H1 (cell line): ENCODE data around the gene CACNA2D1. TPM values are rescaled to one million over a fixed set of nuclear protein-coding genes. Genes with fewer than 3 reads are reported as not detected.

Source experiments
- ATF3 ChIP-seq: IDR thresholded peaks from 2 replicates; pipeline ENCODE4 v1.6.1; 2011; ENCODE audit warnings: low read depth, mild to moderate bottlenecking, low read length; ENCODE audit not compliant: insufficient read depth
- CREB1 ChIP-seq: IDR thresholded peaks from 2 replicates; pipeline ENCODE4 v1.6.1; 2012; ENCODE audit warnings: inconsistent platforms
- CTBP2 ChIP-seq: IDR thresholded peaks from 2 replicates; pipeline ENCODE4 v1.7.0; 2011; ENCODE audit warnings: borderline replicate concordance, mild to moderate bottlenecking, moderate library complexity, mixed read lengths, low read length; ENCODE audit not compliant: insufficient read depth, insufficient read length
- SP1 ChIP-seq: IDR thresholded peaks from 2 replicates; pipeline ENCODE4 v1.6.1; 2011; ENCODE audit warnings: low read depth, low read length
- polyA plus RNA-seq, 7 experiments: library from polyadenylated mRNA; depleted of rRNA in 3 of 7; stranded (reverse) in 5 of 7; unstranded in 2 of 7; fragments of >200 nt in 5 of 7; fragments of 200-250 nt in 2 of 7; gene quantifications; 1 replicate in 5 of 7; 2 replicates in 1 of 7; 4 replicates in 1 of 7; pipeline versions ENCODE4 v1.2.1 to v1.2.3, GENCODE V29; 2011 to 2013; ENCODE audit warnings: missing spikeins in 2 of 7, mixed read lengths in 2 of 7
- total RNA-seq: library from RNA; stranded (reverse); fragmentation: NEBNext Ultra II Directional; extraction: Animal tissue kit (Norgen Biotek cat#: 25700); gene quantifications from 2 replicates; pipeline ENCODE4 v1.2.1, GENCODE V29; 2021

Gene CACNA2D1
- total and polyA plus RNA-seq, 2 of the 8 experiments (the other 6 are each of a cell fraction or from before 2014, with no cell fraction given): 4.3 to 27.3 TPM

DNA sequence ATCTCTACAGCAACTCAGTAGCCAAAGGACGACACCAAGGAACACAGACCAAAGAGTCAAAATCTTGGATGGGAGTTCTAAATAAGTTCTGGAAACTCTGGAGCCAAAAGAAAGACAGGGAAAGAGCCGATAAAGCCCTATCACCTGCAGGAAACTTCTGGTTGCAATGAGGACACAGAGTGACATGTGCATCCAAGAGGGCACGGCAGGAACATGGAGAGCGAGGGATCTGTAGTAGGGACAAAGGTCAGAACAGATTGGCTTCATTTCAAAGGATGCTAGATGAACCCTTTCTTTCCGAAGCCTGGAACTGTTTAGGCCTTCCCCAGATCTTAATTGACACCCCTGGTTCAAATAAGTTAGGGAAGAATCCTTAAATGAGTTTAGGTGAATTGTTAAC lies 39.5 kb downstream of the CACNA2D1 start (continued):
- no peak for TF ChIP-seq ATF3
- no peak for TF ChIP-seq SP1
- TF ChIP-seq CTBP2: no peak
- no peak for TF ChIP-seq CREB1
